Stimulated activated CD8-positive, alpha-beta memory T cell treated with anti-CD3 and anti-CD28 coated beads, Interleukin-15, amount 100 ng/mL, for 1 hour (primary cell): ENCODE measurements around the gene HTR7.
"Not testable (repeated sequence)": the region's sequence is repeated elsewhere in the genome, so short reads cannot be mapped to it uniquely, and the experiment has no call there.

Source experiments
- DNase-seq: peaks from one replicate; pipeline ENCODE4 v3.0.0-alpha.2; 2020; ENCODE audit warnings: low read depth

HTR7 gene

DNA sequence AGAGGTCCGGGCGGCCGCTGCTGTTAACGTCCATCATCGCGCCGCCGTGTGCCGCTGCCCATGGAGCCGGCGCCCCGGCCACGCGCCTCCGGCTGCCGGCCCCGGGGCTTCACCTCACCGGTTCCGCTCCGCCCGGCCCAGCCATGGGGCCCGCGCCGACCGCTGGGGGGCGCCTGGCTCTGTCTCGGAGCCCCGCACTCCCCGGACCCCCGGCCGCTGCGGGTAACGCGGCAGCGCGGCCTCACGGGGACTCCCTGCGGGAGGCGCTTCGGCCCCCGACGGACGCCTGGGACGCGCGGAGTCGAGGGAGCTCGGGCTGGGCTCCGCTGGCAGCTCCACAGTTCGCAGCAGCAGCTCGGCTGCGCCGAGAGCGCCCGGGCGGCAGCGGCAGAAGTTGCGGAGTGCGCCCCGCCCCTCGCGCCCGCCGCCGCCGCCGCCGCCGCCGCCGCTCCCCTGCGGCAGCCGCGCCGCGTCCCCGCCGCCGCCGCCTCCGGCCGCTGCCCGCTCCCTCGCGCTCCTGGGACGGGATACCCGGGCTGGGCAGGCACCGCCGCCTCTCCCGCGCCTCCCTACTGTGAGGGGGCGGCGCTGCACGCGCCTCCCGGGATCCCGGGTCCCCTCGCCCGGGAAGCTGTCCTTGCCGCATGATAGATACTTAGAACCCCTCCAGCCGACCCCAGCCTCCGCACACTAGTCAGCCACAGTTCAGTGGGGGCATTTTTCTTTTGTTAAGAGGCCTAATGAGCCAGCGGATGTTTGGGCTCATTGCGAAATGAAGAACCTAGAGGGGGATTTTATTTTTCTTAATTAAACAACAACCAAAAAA, at the start of gene HTR7:
TSS of gene HTR7 (minus strand) at position 405 of the 826 bp plus-strand sequence. CDS start at position 37, 368 bp downstream.
- DNase-seq: no peak

DNA sequence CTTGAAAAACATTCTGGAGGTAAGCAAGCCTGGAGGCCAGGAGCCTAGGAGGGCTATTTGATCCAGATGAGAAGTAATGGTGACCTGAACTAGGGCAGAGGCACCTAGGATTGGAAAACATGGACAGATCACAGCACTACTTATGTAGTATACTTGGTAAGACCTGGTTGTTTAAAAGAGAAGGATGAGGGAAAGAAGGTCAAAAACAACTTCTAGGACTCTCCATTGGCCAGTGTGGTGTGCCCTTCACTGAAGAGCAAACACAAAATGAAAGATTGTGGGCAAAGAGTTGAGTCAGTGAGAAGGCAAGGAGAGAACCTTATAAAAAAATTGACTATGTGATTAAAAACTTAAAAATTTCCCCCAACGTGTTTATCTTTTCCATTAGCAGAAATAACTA, 48.8 kb upstream of the HTR7 start:
- no peak for DNase-seq

DNA sequence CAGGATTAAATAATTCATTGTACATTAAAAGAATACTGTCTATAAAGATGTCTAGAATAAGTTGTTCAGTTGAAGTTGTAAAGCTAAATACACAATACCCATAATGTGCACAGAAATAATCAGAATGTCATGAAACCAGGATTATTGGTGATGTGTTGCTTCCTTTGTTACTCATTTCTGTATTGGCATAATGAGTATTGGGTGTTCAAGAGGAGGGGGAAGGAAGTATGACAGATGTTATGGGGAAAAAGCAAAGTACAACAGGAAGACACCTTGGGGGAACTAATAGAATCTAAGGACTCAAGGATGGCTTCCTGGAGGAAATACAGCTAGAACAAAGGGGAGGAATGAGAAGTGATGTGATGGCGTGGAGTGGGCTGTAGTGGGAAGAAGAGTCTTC, 48.1 kb upstream of the HTR7 start:
- no peak for DNase-seq

DNA sequence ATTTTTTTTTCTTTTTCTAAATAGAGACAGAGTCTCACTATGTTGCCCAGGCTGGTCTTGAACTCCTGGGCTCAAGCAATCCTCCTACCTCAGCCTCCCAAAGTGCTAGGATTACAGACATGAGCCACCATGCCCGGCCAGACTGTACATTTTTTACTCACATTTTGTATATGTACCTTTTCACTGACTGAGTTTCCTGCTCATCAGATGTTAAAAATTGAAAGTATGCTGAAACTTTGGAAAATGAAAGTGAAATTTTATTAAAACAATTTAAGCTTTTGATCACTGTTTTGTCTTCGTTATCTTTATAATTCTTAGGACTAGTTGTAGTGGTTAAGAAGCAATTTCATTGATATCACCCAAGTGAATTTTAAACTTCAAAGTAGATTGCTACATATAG, 39.1 kb upstream of the HTR7 start:
- DNase-seq: not testable (repeated sequence)

DNA sequence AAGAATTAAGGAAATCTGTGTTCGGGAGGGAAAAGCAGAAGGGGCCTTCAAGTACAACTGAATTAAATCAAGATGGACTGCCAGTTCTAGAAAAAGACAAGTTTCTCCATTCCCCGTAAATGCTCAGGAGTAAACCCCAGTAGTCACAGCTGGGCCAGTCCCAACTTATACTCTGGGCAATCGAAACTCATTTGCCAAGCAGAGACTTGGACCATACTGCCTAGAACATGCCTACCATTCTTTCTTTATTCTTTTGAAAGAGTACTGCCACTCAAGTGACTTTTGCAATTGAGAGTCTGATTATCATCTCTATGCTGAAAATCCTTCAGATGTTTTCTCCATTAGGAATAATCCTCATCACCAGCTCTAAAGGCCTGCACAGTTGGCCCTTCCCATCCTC, 35.4 kb upstream of the HTR7 start:
- no peak for DNase-seq

DNA sequence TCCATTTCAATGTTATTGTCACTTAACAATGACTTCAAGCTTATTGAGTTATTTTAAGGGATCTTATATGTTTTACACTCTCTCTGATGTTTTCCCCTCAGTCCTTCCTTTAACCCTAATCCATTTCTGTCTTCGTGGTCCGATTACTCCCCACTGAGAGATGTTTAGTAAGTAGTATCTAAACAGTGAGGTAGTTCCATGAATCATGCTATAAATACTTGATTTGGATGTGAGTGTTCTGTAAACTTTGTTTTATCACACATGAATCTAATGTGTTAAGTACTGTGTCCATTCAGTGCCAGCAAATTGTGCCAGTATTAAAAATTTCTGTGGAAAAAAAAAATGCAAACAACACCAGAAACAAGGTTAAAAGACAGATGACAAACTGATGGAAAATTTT, 32.5 kb upstream of the HTR7 start:
- DNase-seq: no peak

DNA sequence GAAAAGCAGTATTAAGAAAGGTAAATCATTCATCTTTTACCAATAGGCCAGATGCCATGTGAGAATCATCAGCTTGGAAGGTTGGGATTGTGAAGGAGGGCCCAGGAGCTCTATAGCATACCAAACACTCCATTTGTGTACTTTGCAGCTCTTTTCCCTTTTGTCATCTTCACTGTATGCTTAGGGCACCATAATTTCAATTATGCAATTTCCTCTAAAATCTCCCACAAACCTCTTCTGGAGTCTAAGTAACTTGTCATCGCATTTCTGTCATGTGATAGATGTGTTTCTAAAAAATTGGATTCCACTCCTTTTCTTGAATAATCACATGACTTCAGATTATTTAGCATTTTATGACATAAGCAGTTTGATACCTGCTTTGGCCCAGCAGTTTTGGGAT, 31.8 kb upstream of the HTR7 start:
- no peak for DNase-seq

DNA sequence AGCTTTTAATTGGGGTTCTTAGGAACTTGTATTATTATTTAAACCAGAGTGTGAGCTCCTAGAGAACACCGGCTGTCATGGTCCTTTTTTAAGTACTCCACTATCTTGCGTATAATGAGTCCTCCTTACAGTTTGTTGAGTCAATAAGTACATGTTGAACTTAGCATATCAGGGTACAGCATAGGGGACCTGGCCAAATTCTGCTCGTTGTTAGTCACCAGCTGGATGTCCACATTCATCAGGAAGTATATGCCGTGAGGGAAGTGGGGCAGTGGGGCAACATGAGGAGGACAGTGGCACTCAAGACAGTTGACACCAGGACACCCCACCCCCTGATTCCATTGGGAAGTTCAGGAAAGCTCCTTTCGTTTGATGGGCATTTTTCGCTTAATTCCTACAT, 30.5 kb upstream of the HTR7 start:
- DNase-seq: no peak

DNA sequence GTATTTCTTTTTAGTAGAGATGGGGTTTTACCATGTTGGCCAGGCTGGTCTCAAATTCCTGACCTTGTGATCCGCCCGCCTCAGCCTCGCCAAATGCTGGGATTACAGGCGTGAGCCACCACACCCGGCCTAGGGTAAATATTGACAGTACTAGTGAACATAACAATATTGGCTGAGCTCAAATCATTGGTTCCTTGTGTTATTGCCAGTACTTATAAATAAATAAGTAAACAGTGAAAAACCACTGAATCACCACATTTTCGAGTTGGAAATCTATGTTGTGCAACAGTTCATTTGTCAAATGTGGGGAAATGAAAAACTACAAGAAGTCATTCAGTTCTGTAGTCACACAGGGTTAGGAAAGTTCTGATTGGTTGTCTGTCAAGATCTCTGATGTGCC, 29.7 kb upstream of the HTR7 start:
- DNase-seq: no peak

DNA sequence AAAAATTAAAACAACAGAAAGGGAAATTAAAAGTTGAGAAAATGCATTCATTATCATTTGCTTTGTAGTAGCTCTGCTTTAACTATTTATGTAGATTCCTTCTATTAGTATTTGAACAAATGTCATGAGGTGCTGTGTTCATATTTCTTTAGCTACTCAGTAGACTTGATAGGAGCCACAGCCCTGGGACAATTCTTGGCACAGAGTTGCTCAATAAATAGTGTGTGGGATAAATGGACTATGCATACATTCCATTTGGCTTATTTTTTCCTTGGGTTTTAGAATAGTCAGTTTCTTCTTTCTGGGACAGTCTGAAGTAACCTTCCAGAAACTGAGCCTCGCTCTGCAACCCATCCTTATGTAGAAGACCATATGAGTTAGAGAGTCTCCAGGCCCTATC, 27.3 kb upstream of the HTR7 start:
- no peak for DNase-seq

DNA sequence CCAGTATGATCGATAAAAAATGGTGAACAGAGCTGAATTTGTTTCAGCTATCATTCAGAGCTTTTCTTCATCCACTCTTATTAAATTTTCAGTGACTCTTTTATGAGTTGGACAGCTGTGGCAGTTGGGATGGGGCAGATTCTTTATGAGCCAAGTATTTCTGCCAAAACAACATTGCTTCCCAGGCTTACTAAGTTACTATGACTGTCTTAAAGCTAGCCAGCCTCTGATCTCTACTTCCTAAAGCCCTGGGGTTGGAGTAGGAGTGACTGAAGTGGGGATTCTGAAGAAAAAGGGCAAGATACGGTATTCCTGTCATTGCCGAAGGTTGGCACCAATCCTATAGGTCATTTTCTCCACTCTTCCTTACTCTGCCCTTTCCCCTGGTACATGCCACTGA, 26.6 kb upstream of the HTR7 start:
- DNase-seq: no peak

DNA sequence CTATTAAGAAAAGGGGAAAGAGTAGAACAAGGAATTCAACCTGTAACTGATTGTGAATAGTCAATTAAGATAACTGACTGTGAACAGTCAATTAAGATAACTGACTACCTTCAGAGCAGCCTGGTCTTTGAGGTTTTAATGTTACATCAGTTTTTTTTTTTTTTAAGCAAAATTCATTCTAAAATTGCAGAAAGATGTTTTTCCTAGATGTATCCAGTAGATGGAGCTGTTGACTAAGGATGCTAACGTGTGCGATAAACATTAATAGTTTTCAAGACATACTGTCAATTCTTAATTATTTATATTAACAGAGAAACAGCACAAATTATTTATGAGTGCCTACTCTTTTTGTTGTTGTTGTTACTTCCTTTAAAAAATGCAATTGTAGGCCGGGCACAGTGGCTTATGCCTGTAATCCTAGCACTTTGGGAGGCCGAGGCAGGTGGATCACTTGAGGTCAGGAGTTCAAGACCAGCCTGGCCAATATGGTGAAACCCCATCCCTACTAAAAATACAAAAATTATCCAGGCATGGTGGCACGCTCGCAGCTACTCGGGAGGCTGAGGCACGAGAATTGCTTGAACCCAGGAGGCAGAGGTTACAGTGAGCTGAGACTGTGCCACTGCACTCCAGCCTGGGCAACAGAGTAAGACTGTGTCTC, 22.4 kb upstream of the HTR7 start:
- not testable (repeated sequence) for DNase-seq

DNA sequence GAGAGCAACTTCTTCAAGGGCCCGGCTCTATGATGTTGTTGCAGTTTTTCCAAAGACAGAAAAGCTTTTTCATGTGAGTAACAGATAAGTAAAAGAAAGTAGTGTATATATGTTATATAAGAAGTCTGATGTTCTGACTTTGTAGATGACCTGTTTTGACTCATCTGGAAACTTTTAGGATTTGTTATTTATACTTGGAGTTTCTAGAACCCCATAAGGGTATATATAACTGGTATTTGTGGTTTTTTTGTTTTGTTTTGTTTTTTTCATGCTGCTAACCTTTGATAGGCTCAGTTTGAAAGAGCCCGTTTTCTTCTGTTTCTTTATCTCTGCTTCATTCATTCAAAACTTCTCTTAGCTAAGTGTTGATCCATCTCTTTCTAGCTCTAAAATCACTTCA, 21.2 kb upstream of the HTR7 start:
- no peak for DNase-seq

DNA sequence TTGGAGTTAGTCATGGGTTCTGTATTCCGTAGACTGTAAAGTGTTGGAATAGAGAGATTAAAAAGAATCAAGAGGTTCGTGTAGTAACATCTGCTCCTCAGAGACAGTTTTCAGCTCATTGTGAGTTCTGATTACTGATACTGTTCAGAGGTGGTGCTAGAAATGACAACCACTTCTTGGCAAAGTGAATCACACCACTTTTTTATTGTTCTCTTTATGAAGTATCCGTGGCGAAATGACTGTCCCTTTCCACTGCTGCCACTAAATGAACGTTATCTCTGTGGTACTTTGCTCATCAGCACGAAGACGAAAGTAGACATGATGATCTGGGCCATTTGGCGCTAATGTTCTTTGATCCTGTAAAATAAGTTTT, 14.8 kb upstream of the HTR7 start:
- no peak for DNase-seq

DNA sequence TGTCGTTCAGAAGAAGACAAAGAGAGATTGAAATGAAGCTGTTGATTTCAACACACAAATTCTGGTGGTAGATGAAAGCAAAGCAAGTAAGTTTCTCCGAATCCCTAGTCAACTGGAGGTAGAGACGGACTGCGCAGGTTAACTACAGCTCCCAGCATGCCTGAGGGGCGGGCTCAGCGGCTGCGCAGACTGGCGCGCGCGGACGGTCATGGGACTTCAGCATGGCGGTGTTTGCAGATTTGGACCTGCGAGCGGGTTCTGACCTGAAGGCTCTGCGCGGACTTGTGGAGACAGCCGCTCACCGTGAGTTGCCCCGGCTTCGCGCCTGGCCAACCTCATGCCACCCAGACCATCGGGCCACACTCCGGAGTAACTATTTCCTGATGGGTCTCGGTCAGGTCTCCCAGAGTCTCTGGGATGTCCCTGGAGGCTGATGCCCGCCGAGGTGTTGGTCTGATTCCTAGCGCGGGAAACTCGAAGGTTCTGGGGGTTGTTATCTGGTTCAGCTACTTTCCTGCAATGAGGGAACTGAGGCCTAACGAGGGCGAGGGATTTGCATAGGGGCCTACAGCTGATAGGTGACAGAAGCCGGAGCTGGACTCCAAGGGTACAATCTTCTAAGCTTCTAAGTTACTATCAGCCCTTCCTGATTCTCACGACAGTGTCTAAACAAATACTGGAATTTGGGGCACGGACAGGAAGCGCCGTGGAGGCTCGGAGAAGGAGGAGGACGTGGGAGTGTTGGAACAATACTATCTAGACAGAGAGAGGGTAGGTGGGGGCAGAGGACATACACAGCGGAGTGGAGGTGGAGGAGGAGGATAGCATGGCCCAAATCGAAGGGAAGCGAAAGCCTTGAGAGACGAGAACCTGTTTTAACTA, 14.2 kb upstream of the HTR7 start, which contains the start of gene RPP30:
TSS of gene RPP30 (plus strand) at position 209 of the 882 bp plus-strand sequence. CDS start at position 222, 13 bp downstream.
- peak; percentile 65 for DNase-seq

DNA sequence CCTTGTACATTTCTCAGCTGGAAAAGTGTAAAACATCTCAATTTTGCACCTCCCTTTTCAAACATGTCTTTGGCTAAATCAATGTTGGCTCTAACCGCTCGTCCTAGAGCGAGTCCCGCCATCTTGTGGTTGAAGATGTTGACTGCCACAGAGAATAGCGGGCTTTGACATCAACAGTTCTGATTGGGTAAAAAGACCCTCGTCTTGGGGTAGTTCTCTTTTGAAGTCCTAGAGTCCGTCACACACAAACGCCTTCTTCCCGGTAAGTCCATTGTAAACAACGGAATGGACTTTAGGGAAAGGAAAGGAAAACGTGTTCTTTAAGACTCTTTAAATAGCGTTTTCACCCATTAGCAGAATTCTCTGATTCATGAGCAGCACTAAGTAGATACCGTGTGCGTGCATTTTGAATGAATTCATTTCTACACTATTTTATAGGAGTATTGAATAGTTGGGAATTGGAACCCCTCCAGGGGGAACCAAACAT, 13.5 kb upstream of the HTR7 start:
- DNase-seq: no peak

DNA sequence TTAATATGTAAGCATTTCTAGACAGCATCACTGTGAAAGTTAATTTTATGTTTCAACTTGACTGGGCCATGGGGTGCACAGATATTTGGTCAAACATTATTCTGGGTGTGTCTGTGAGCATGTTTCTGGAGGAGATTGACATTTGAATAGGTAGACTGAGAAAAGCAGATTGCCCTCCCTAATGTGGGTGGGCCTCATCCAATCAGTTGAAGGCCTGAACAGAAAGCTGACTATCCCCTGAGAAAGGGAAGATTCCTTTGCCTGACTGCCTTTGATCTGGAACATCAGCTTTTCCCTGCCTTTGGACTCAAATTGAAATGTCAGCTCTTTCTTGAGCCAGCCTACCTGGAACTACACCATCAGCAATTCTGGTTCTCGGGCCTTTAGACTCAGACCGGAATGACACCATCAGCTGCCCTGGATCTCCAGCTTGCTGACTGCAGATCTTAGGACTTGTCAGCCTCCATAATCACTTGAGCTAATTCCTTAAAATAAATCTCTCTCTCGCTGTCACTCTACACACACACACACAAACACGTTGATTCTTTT, 8.3 kb upstream of the HTR7 start:
- DNase-seq: no peak

DNA sequence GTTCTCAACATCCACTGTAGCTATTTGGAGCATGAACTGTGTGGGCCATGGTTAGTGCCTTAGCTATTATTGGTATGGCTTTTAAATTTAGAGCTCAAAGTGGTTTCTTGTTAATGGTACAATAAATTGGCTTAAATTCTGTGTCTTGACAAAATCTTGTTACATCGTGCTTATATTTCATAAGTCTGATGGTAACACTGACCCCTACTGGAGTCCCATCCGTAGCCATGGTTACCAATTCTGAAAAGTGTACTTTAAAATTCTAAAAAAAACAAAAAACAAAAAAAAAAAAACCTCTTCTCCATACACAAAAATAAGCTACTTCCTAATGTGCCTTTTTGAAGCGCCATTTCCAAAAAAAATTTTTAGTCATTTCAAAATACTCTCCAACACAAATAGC, 7.6 kb upstream of the HTR7 start:
- no peak for DNase-seq

DNA sequence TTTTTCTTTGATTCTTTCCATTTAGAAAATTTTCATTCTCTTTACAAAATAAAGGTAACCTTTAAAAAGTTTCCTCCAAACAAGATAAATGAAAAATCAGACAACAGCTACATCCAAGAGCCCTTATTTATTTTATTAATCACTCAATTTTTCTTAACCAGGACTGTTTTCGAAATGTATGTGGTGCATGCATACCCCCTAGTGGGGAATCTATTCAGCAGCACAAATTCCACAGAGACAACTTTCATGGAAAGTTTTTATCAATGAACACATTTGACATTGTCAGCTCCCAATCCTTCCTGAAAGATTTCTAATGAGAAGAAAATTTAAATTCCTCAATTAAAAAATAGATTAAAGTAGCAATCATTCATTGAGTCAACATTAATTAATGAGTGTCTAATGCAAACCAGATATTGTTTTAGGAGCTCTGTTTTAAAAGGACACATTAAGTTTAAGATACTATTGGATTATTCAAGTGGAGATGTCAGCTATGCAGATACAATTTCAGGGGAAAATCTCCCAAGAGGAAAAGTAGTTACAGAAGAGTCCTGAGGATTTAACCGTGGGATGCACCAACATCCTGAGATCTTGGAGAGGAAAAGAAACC, 5.2 kb upstream of the HTR7 start:
- no peak for DNase-seq

DNA sequence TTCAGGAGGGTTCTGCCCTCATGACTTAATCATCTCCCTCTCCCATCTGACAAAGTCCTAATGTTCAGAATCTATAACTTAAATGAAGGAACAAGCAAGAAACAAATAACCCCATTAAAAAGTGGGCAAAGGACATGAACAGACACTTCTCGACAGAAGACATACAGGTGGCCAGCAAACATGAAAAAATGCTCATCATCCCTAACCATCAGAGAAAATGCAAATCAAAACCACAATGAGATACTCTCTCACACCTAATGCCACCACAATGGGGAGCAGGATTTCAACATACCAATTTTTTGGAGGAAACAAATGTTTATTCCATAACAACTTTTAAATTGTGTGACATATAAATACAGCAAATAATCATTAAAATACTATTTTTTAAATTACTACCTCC, 3.0 kb upstream of the HTR7 start:
- no peak for DNase-seq

DNA sequence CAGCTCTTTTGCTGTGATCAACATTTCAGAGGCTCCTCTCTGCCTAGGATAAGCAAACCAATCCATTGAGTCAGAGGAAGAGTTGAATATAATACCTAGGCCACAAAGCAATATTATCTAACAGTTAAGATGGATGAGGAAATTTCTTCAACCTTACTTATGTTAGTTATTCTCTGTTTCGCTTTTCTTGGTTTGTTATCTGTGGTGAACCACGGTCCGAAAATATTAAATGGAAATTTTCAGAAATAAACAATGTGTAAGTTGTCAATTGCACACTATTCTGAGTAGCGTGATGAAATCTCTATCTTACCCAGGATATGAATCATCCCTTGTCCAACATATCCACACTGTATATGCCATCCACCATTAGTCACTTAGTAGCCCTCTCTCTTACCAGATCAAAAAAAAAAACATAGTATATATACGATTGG, 1.5 kb upstream of the HTR7 start:
- no peak for DNase-seq
